ENCODE measurements around the gene C3orf18. TPM values are rescaled to one million over a fixed set of nuclear protein-coding genes. Genes with fewer than 3 reads are reported as not detected.

C3orf18 gene
- total RNA-seq, 1 donor from 2014 or later = 6.9 TPM

DNA sequence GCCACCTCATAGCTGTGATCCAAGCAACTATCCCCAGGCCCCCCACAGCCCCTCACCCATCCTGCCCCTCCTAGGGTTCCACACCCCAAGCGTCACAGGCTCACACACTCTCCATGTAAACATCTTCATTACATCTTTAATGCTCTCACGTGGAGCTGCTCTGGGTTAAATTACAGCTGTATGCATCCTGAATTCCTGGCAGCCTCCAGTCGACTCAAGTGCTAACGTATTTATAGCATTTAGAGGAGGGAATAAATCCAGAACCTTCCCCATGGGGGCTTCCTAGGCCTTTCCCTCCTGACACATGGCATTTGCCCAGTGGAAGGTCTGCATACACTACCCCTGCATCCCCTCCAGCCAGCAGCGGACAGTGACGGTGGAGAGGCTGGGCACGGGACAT, 9.6 kb downstream of the C3orf18 start:
- no peak overlapping the region for H3K4me3 ChIP-seq
- DNase-seq (no peak), ATAC-seq (no peak)
- TF ChIP-seq, protein P1, sequence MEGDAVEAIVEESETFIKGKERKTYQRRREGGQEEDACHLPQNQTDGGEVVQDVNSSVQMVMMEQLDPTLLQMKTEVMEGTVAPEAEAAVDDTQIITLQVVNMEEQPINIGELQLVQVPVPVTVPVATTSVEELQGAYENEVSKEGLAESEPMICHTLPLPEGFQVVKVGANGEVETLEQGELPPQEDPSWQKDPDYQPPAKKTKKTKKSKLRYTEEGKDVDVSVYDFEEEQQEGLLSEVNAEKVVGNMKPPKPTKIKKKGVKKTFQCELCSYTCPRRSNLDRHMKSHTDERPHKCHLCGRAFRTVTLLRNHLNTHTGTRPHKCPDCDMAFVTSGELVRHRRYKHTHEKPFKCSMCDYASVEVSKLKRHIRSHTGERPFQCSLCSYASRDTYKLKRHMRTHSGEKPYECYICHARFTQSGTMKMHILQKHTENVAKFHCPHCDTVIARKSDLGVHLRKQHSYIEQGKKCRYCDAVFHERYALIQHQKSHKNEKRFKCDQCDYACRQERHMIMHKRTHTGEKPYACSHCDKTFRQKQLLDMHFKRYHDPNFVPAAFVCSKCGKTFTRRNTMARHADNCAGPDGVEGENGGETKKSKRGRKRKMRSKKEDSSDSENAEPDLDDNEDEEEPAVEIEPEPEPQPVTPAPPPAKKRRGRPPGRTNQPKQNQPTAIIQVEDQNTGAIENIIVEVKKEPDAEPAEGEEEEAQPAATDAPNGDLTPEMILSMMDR (IDR thresholded peaks at IDR 0.05) = no peak
- intact Hi-C loops (cut with DNase I) = no loop called here
- no peaks in the 10 kb centered on the region for H3K4me1 ChIP-seq
- H3K27me3 ChIP-seq = no peaks in the 10 kb centered on the region
- no peaks in the 10 kb centered on the region for H3K36me3 ChIP-seq
- no peaks in the 10 kb centered on the region for H3K9me3 ChIP-seq
- H3K27ac ChIP-seq = no peak overlapping the region

DNA sequence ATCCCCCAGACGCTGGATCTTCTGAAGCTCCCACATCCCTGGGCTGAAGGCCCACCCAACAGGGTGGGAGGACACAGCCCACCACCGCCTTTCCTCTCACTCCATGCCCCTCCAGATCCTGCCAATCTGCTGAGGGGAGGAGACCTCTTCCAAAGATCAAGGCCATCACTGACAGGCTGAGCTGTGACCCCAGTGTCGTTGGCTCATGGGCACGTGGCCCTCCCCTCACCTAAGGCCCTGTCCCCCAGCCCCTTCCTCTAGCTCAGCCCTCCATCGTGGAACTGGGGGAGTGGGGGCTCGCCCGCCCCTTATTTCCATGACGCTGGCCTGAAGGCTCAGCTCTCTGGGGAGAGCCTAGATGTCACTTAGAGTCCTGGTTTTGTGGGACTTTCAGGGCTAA, 10.4 kb downstream of the C3orf18 start:
- H3K4me3 ChIP-seq = no peak overlapping the region
- TF ChIP-seq, protein P1 (IDR thresholded peaks at IDR 0.05) = no peak
- H3K36me3 ChIP-seq = no peaks in the 10 kb centered on the region
- no peaks in the 10 kb centered on the region for H3K27me3 ChIP-seq
- intact Hi-C loops (cut with DNase I) = no loop called here
- DNase-seq (no peak), ATAC-seq (no peak)
- H3K27ac ChIP-seq = no peak overlapping the region
- H3K9me3 ChIP-seq = no peaks in the 10 kb centered on the region
- no peaks in the 10 kb centered on the region for H3K4me1 ChIP-seq

DNA sequence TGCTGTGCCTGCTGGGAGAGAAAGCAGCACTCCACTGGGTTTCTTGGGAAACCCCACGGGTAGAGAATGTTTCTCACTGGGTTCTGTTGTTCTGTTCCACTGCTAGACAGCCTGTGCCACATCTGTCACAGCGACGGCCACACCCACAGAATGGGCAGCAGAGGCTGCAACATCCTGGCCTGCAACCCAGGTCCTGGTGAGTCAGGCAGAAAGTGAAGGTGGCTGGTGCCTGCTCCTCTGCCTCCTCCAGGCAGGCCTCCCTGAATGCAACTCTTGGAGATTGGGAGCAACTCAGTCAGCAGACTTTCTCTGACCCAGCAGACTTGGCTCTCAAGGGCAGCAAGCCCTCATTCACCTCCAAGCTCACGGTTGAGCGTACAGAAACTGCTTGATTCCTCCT, 13.0 kb downstream of the C3orf18 start:
- TF ChIP-seq, protein P1 (IDR thresholded peaks at IDR 0.05) = no peak
- intact Hi-C loops (cut with DNase I) = no loop called here
- no peak overlapping the region for H3K4me3 ChIP-seq
- H3K27ac ChIP-seq = no peak overlapping the region
- ATAC-seq (no peak), DNase-seq (no peak)
- H3K27me3 ChIP-seq = no peaks in the 10 kb centered on the region
- no peaks in the 10 kb centered on the region for H3K36me3 ChIP-seq
- H3K9me3 ChIP-seq = no peaks in the 10 kb centered on the region
- no peaks in the 10 kb centered on the region for H3K4me1 ChIP-seq

DNA sequence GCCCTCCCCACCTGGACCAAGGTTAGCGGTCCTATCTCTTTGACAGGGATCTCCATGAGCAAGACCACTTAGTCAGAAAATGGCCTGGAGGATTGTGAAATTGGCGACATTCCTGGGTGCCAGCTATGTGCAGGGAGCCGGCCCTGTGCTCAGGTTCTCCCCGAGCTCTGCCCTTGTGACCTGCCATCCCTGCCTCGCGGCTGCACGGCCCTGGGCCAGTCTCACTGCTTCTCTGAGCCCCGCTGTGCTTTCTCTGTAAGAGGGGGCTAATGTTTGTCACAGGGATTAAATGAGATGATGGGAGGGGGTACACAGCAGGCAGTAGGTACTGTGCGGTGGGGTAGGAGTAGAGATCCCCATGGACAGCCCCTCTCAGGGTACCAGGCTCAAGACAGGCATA, 14.9 kb downstream of the C3orf18 start:
- no peaks in the 10 kb centered on the region for H3K36me3 ChIP-seq
- TF ChIP-seq, protein P1 (IDR thresholded peaks at IDR 0.05) = no peak
- no peak for ATAC-seq
- DNase-seq = no peak
- intact Hi-C loops (cut with DNase I) = no loop called here
- H3K27ac ChIP-seq = no peak overlapping the region
- H3K27me3 ChIP-seq = no peaks in the 10 kb centered on the region
- no peaks in the 10 kb centered on the region for H3K4me1 ChIP-seq
- H3K4me3 ChIP-seq = no peak overlapping the region
- no peaks in the 10 kb centered on the region for H3K9me3 ChIP-seq

DNA sequence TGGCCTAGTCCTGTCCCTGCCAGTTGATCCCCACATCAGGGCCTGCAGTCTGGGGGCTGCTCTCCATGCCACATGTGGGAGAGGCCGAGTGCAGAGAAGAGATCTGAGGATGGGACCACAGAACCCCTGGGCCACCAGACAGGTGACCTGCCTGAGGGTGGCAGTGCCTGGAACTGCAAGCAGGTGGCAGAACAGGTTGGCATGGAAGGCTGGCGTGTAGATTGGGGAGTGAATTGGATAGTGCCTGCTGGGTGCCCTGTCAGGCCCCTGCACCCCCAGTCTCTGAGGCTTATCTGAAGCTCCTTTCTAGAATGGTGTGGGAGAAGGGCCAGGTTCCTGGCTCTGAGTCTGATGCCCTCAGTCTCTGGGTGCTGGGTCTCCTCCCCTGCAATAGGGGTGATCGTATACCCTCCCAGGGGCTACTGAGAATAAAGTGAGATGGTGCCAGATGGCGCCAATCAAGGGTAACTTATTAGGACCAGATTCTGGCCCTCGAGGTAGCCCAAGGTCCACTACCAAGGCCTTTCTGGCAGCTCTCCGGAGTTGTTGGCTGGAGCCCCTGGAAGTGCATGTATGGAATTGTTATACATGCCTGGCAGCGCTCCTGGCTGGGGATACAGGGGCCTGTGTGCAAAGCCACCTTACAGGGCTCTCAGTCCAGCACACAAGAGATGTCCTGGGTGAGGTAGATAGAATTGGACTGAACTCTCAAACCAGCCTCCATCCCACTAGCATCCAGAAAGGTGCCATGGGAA, 15.7 kb downstream of the C3orf18 start:
- Histone ChIP-seq H3K4me3 (no peak overlapping the region), H3K36me3 (no peaks in the 10 kb centered on the region), H3K27ac (no peak overlapping the region), H3K4me1 (no peaks in the 10 kb centered on the region), H3K27me3 (no peaks in the 10 kb centered on the region), H3K9me3 (no peaks in the 10 kb centered on the region)
- TF ChIP-seq, protein P1 (IDR thresholded peaks at IDR 0.05) = no peak
- ATAC-seq = no peak
- intact Hi-C loops (cut with DNase I) = no loop called here
- no peak for DNase-seq

All from upper lobe of right lung (tissue), 1 donor.